ENCODE data around the gene ASPSCR1.

DNA sequence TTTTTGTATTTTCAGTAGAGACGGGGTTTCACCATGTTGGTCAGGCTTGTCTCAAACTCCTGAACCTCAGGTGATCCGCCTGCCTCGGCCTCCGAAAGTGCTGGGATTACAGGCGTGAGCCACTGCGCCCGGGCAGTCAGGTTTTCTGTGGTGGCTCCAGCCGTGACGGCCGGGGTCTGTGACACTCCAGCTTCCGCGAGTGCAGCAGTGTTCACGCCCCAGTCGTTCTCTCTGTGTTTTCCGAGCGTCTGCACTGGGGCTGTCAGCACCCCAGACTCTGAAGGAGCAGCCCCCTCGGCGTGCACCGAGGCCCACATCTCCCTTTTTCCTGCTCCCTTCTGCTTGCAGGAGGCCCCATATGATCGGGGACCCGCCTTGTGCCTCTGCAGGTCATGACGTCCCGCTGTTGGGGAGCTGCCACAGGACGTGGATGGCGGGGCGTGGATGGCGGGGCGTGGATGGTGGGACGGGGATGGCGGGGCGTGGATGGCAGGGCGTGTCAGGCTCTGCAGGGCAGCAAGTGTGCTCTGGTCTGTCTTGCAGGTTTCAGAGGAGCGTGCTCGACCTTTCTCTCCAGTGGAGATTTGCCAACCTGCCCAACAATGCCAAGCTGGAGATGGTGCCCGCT lies 5.7 kb downstream of the ASPSCR1 start:
- TF ChIP-seq POLR2A (IDR thresholded peaks at IDR 0.05; ENCODE audit: low read length) = no peak
- TF ChIP-seq GATA1 (IDR thresholded peaks at IDR 0.05; ENCODE audit: low read depth, low read length) = no peak

Measured in erythroblast (primary cell).